Activated B cell treated with CpG ODN at 0.5 μM for 24 hours (primary cell): ENCODE measurements around the gene POU2F2. TPM values are rescaled to one million over a fixed set of nuclear protein-coding genes. Genes with fewer than 3 reads are reported as not detected.
A peak's percentile ranks its signal among the peaks of the same experiment; 100 is the strongest.
"Not testable (repeated sequence)": the region's sequence is repeated elsewhere in the genome, so short reads cannot be mapped to it uniquely, and the experiment has no call there.

Experiments
- ATAC-seq: fragments of 200-7000 bp; cut with Tn5 transposase; one replicate; pipeline ENCODE4 v1.10.0; 2021; ENCODE audit warnings: low read depth, mild to moderate bottlenecking, moderate library complexity
- CTCF ChIA-PET: fragments of 350-600 bp; sonication (Branson Sonifier 250); formaldehyde crosslinking; loops from one replicate; lab custom pipeline; 2021; ENCODE audit warnings: antibody characterized with exemption; lab: Charles Lee
- POLR2A ChIA-PET: fragments of 350-600 bp; sonication (Branson Sonifier 250); formaldehyde crosslinking; loops from one replicate; lab custom pipeline; 2021; ENCODE audit warnings: antibody characterized with exemption; lab: Charles Lee
- DNase-seq: peaks from one replicate; pipeline ENCODE4 v3.0.0; 2022
- H3K27ac Mint-ChIP-seq: one replicate; pipeline ENCODE4 v1.8.0; 2020; ENCODE audit warnings: mixed read lengths
- H3K27me3 Mint-ChIP-seq: one replicate; pipeline ENCODE4 v1.8.0; 2021; ENCODE audit warnings: mixed read lengths
- H3K36me3 Mint-ChIP-seq: one replicate; pipeline ENCODE4 v1.8.0; 2021; ENCODE audit warnings: low read depth, mixed read lengths
- H3K4me1 Mint-ChIP-seq: one replicate; pipeline ENCODE4 v1.8.0; 2021; ENCODE audit warnings: mixed read lengths
- H3K4me3 Mint-ChIP-seq: one replicate; pipeline ENCODE4 v1.8.0; 2020; ENCODE audit warnings: mild to moderate bottlenecking, mixed read lengths
- H3K9me3 Mint-ChIP-seq: one replicate; pipeline ENCODE4 v1.8.0; 2020; ENCODE audit warnings: mixed read lengths
- CTCF ChIP-seq: fragments of 200-600 bp; IDR thresholded peaks from one replicate; pipeline ENCODE4 v1.8.0; 2022; ENCODE audit warnings: antibody characterized with exemption, mild to moderate bottlenecking
- intact Hi-C: fragments of 100-400 bp; cut with micrococcal nuclease; formaldehyde crosslinking; loops from one replicate; pipeline ENCODE4 v1.15.1; 2024
- total RNA-seq: library from RNA; stranded (reverse); gene quantifications from 2 replicates; pipeline ENCODE4 v1.2.3, GENCODE V29; 2022

Gene POU2F2
- total RNA-seq, 1 donor from 2014 or later = 577 TPM

GRCh38 chr19:42048992-42049391 lies 83.3 kb downstream of the POU2F2 start:
- intact Hi-C loops = no loop called here

DNA sequence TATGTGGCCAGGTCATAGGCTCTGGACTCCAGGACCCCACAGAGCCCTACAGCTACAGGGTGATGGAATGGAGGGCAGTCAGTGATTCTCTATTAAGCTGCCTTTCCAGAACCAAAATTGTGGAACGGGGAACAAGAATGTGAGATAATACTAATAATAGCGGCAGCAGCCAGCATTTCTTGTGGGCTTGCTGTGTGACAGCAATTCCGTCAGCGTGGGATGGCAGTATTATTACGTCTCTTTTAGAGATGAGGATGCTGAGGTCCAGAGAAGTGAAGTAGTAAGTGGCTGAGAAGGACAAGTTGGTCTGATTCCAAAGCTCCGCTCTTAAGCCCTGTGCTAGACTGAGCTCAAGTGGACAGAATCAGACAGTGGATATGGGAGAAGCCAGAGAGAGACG lies 86.7 kb downstream of the POU2F2 start:
- H3K36me3 Mint-ChIP-seq = no peaks in the 10 kb centered on the region
- POLR2A ChIA-PET = no interaction called here
- H3K9me3 Mint-ChIP-seq = no peaks in the 10 kb centered on the region
- peaks cover 9% of the 10 kb centered on the region for H3K27me3 Mint-ChIP-seq
- no peak overlapping the region for H3K4me3 Mint-ChIP-seq
- intact Hi-C loops = no loop called here
- no peak for ATAC-seq
- H3K27ac Mint-ChIP-seq = no peak overlapping the region
- no peak for TF ChIP-seq CTCF
- DNase-seq = no peak
- CTCF ChIA-PET = interaction anchor here (0.6 to 1.1 kb wide), 2 partner anchors 11 kb away, joined by 3 read pairs; no protein-coding TSS in a partner anchor
- peaks cover 7% of the 10 kb centered on the region for H3K4me1 Mint-ChIP-seq

More at GRCh38 chr19:42048992-42049391, 83.3 kb downstream of the POU2F2 start:
- DNase-seq = no peak
- H3K27ac Mint-ChIP-seq = no peak overlapping the region
- ChIA-PET POLR2A (no interaction called here), CTCF (interaction anchor here (1.5 kb wide), 1 partner anchor 14 kb away, joined by 4 read pairs; no protein-coding TSS in a partner anchor)
- H3K36me3 Mint-ChIP-seq = no peaks in the 10 kb centered on the region
- peak overlapping the region; percentile 12 for H3K4me3 Mint-ChIP-seq
- peaks cover 9% of the 10 kb centered on the region for H3K27me3 Mint-ChIP-seq
- H3K4me1 Mint-ChIP-seq = peaks cover 7% of the 10 kb centered on the region
- TF ChIP-seq CTCF = no peak
- ATAC-seq = no peak
- no peaks in the 10 kb centered on the region for H3K9me3 Mint-ChIP-seq

GRCh38 chr19:42042455-42043170 lies 89.6 kb downstream of the POU2F2 start:
- intact Hi-C loops = no loop called here
- ChIA-PET CTCF (no interaction called here), POLR2A (no interaction called here)
- Mint-ChIP-seq H3K27ac (no peak overlapping the region), H3K27me3 (peaks cover 9% of the 10 kb centered on the region), H3K9me3 (no peaks in the 10 kb centered on the region), H3K4me3 (no peak overlapping the region), H3K4me1 (no peaks in the 10 kb centered on the region), H3K36me3 (no peaks in the 10 kb centered on the region)
- ATAC-seq = no peak
- no peak for DNase-seq
- TF ChIP-seq CTCF = no peak

DNA sequence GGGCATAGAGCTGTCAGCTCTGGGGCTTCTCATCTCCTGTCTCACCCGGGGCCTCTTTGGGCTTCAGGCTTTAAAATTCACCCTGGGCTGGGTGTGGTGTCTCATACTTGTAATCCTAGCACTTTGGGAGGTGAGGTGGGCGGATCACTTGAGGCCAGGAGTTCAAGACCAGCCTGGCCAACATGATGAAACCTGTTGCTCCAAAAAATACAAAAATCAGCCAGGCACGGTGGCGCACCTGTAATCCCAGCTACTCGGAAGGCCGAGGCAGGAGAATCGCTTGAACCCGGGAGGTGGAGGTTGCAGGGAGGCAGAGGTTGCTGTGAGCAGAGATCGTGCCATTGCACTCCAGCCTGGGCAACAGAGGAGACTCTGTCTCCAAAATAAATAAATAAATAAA lies 91.8 kb downstream of the POU2F2 start:
- H3K9me3 Mint-ChIP-seq, DNase-seq, H3K27ac Mint-ChIP-seq, intact Hi-C loops, H3K27me3 Mint-ChIP-seq, ATAC-seq, H3K36me3 Mint-ChIP-seq, H3K4me3 Mint-ChIP-seq, CTCF ChIA-PET, H3K4me1 Mint-ChIP-seq: not testable (repeated sequence)
- POLR2A ChIA-PET = interaction anchor here (0.7 kb wide), 1 partner anchor 43 kb away, joined by 3 read pairs; no protein-coding TSS in a partner anchor

GRCh38 chr19:42040031-42040430 lies 92.2 kb downstream of the POU2F2 start:
- ATAC-seq = no peak
- TF ChIP-seq CTCF = no peak
- Mint-ChIP-seq H3K9me3 (no peaks in the 10 kb centered on the region), H3K36me3 (no peaks in the 10 kb centered on the region), H3K4me3 (no peak overlapping the region), H3K27ac (no peak overlapping the region), H3K27me3 (no peaks in the 10 kb centered on the region), H3K4me1 (no peaks in the 10 kb centered on the region)
- intact Hi-C loops = no loop called here
- CTCF ChIA-PET = no interaction called here
- DNase-seq = no peak
- POLR2A ChIA-PET = no interaction called here
